ENCODE results near the gene CFAP68.

DNA sequence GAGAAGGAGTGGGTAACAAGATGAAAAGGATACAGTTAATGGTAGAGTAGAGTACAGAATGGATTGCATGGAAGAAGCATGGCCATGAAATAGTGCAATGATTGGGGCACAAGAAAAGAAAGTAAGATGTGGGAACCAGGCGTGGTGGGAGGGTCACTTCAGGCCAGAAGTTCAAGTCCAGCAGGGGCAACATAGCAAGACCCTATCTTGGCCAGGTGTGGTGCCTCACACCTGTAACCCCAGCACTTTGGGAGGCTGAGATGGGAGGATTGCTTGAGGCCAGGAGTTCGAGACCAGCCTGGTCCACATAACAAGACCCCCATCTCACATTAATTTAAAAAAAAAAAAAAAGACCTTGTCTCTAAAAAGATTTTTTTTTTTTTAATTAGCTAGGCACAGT is 38.0 kb downstream of the CFAP68 start:
- TF ChIP-seq, protein P1, sequence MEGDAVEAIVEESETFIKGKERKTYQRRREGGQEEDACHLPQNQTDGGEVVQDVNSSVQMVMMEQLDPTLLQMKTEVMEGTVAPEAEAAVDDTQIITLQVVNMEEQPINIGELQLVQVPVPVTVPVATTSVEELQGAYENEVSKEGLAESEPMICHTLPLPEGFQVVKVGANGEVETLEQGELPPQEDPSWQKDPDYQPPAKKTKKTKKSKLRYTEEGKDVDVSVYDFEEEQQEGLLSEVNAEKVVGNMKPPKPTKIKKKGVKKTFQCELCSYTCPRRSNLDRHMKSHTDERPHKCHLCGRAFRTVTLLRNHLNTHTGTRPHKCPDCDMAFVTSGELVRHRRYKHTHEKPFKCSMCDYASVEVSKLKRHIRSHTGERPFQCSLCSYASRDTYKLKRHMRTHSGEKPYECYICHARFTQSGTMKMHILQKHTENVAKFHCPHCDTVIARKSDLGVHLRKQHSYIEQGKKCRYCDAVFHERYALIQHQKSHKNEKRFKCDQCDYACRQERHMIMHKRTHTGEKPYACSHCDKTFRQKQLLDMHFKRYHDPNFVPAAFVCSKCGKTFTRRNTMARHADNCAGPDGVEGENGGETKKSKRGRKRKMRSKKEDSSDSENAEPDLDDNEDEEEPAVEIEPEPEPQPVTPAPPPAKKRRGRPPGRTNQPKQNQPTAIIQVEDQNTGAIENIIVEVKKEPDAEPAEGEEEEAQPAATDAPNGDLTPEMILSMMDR (conservative IDR thresholded peaks at IDR 0.05; ENCODE audit: low read depth in 2 of 2), result no peak
- TF ChIP-seq EZH2phosphoT487 (IDR thresholded peaks at IDR 0.05; ENCODE audit: unreplicated experiment) (no peak), EZH2 (IDR thresholded peaks at IDR 0.05; ENCODE audit: low read depth, unreplicated experiment) (no peak), POLR2AphosphoS5 (IDR thresholded peaks at IDR 0.05; ENCODE audit: low read depth) (no peak), JUNB (IDR thresholded peaks at IDR 0.05; ENCODE audit: unreplicated experiment) (no peak)
- TF ChIP-seq, protein P2, sequence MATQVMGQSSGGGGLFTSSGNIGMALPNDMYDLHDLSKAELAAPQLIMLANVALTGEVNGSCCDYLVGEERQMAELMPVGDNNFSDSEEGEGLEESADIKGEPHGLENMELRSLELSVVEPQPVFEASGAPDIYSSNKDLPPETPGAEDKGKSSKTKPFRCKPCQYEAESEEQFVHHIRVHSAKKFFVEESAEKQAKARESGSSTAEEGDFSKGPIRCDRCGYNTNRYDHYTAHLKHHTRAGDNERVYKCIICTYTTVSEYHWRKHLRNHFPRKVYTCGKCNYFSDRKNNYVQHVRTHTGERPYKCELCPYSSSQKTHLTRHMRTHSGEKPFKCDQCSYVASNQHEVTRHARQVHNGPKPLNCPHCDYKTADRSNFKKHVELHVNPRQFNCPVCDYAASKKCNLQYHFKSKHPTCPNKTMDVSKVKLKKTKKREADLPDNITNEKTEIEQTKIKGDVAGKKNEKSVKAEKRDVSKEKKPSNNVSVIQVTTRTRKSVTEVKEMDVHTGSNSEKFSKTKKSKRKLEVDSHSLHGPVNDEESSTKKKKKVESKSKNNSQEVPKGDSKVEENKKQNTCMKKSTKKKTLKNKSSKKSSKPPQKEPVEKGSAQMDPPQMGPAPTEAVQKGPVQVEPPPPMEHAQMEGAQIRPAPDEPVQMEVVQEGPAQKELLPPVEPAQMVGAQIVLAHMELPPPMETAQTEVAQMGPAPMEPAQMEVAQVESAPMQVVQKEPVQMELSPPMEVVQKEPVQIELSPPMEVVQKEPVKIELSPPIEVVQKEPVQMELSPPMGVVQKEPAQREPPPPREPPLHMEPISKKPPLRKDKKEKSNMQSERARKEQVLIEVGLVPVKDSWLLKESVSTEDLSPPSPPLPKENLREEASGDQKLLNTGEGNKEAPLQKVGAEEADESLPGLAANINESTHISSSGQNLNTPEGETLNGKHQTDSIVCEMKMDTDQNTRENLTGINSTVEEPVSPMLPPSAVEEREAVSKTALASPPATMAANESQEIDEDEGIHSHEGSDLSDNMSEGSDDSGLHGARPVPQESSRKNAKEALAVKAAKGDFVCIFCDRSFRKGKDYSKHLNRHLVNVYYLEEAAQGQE (IDR thresholded peaks at IDR 0.05; ENCODE audit: unreplicated experiment), result no peak
- TF ChIP-seq, protein P3, sequence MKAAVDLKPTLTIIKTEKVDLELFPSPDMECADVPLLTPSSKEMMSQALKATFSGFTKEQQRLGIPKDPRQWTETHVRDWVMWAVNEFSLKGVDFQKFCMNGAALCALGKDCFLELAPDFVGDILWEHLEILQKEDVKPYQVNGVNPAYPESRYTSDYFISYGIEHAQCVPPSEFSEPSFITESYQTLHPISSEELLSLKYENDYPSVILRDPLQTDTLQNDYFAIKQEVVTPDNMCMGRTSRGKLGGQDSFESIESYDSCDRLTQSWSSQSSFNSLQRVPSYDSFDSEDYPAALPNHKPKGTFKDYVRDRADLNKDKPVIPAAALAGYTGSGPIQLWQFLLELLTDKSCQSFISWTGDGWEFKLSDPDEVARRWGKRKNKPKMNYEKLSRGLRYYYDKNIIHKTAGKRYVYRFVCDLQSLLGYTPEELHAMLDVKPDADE (IDR thresholded peaks at IDR 0.05), result no peak

Measured in GM23338 (cell line).